Skeletal muscle cell (primary cell): Measurements from ENCODE around the gene ENTPD1.

Experiments used
- DNase-seq: peaks from one replicate; pipeline ENCODE4 v3.0.0-alpha.2; 2010; ENCODE audit warnings: low read depth
- H3K4me3 ChIP-seq: 2 replicates; pipeline ENCODE4 v1.5.1; 2011; ENCODE audit warnings: low read depth, mild to moderate bottlenecking, control low read depth, low read length, moderate library complexity

Gene ENTPD1

GRCh38 chr10:95818668-95819067 is 62.7 kb downstream of the ENTPD1 start:
- peak; percentile 56 for DNase-seq
- no peak overlapping the region for H3K4me3 ChIP-seq

- no peak overlapping the region for H3K4me3 ChIP-seq
- no peak for DNase-seq
Measured at GRCh38 chr10:95819620-95820329, 63.8 kb downstream of the ENTPD1 start.

GRCh38 chr10:95820363-95820762 is 64.4 kb downstream of the ENTPD1 start:
- H3K4me3 ChIP-seq = no peak overlapping the region
- DNase-seq = no peak

DNA sequence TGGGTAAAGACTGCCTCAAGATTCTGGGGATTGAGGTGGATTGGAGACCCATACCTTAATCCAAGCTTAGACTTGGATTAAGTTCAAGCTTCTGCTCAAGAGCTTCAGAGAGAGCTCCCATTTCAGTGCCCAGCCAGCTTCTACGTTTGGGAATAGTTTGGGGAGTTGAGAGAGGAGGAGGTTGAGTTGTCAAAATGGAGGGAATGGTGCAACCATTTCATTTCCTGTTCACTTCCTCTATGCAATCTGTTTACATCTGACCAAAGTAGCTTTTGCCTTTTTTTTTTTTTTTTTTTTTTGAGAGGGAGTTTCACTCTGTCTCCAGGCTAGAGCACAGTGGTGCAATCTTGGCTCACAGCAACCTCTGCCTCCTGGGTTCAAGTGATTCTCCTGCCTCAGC is 65.8 kb downstream of the ENTPD1 start:
- DNase-seq = no peak

DNA sequence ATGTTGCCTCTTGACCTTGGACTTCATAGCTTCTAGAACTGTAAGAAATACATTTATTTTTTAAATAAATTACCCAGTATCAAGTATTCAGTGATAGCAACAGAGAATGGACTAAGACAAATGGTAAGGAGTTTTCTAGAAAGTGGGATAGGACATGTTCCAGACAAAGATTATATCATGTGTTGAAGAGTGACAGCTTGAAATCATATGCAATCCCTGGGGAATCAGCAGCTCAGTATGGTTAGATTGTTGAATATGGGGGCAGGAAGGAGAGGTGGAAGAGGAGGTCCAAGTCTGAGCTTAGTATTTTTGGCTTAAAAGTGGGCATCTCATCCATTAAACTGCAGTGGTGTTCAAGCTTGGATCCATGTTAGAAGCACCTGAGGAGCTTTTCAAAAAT is 74.1 kb downstream of the ENTPD1 start:
- no peak overlapping the region for H3K4me3 ChIP-seq
- no peak for DNase-seq

More for the DNA sequence above, 65.8 kb downstream of the ENTPD1 start:
- no peak overlapping the region for H3K4me3 ChIP-seq

DNA sequence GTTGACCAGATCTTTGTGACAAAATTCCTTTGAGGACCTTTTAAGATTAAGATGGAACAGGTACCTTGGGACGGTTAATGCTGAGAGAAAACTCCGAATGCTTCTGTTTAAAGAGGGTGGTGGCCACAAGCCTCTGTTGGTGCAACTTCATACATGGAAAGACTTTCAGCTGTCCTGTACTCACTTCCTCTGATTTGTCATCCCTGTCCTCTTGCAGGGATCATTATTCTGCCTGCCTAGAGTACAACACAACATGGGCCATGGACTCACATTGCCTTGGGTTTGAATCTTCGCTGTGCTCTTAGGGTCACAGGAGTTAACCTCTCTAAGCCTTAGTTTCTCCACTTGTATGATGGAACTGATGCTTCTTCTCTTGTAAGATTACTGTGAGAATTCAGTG is 75.1 kb downstream of the ENTPD1 start:
- H3K4me3 ChIP-seq = no peak overlapping the region
- DNase-seq = no peak

GRCh38 chr10:95831515-95831914 is 75.6 kb downstream of the ENTPD1 start:
- no peak overlapping the region for H3K4me3 ChIP-seq

GRCh38 chr10:95832216-95833041 is 76.5 kb downstream of the ENTPD1 start:
- DNase-seq = no peak
- no peak overlapping the region for H3K4me3 ChIP-seq

More at GRCh38 chr10:95831515-95831914, 75.6 kb downstream of the ENTPD1 start:
- no peak for DNase-seq

DNA sequence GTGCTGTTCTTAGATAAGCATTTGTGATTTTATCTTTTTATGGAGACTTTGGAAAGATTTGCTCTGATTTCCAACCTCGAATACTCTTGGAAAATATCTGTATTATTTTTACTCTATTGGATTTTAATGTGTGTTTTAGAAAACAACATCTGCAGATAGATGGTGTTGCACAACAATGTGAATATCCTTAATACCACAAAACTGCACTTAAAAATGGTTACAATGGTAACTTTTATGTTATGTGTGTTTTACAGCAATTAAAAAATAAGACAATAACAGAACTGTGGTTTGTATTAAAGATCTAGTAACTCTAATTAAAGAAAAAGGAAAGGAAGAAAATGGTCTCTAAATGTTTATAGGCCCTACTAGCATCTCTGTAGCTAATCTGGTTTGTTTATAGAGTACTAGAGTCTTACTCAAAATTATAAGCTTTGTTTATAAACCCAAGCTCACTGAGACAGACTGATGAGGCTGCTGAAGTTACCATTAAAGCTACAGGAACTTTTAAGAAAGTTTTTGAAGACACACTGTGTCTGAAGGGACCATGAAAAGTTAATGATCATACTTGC is 77.2 kb downstream of the ENTPD1 start:
- H3K4me3 ChIP-seq = no peak overlapping the region
- no peak for DNase-seq

DNA sequence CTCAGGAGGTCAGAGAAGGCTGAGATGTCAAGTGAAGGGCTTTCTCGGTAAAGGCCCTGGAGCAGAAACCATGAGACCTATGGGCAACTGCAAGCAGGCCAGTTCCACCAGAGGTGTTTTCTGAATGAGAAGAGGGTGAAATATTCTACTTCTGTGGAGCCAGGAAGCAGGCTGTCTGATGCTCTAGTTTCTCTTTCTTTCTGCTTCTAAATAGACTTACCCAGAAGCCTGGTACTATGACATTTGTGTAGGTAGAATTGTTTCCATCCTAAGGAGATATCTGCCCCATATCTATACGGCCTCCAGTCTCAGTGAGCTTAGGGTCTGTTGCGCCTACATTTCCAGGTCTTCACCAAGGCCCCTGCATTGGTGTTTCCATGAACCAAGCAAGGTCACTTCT is 78.4 kb downstream of the ENTPD1 start:
- no peak overlapping the region for H3K4me3 ChIP-seq
- no peak for DNase-seq

DNA sequence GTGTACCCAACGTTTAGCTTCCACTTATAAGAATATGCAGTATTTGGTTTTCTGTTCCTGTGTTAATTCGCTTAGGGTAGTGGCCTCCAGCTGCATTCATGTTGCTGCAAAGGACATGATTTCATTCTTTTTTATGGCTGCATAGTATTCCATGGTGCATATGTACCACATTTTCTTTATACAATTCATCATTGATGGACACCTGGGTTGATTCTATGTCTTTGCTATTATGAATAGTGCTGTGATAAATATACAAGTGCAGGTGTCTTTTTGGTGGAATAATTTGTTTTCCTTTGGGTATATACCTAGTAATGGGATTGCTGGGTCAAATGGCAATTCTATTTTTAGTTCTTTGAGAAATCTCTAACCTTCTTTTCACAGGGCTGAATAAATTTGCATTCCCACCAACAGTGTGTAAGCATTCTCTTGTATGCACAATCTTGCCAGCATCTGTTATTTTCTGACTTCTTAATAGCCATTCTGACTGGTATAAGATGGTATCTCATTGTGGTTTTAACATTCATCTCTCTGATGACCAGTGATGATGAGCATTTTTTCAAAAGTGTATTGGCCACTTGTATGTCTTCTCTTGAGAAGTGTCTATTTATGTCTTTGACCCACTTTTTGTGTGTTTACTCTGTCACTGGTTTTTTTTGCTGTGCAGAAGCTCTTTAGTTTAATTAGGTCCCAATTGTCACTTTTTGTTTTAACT is 79.3 kb downstream of the ENTPD1 start:
- DNase-seq = no peak
- H3K4me3 ChIP-seq = no peak overlapping the region

DNA sequence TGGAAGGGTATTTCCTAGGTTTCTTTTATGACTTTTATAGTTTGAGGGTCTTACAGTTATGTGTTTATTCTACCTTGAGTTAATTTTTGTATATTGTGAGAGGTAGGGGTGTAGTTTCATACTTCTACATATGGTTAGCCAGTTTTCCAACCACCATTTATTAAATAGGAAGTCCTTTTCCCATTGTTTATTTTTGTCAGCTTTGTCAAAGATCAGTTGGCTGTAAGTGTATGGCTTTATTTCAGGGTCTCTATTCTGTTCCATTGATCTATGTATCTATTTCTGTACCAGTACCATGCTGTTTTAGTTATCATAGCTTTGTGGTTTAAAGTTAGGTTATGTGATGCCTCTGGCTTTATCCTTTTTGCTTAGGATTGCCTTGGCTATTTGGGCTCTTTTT is 79.9 kb downstream of the ENTPD1 start:
- DNase-seq = no peak

GRCh38 chr10:95836610-95837355 is 80.8 kb downstream of the ENTPD1 start:
- DNase-seq = no peak
- no peak overlapping the region for H3K4me3 ChIP-seq

More for the DNA sequence above, 79.9 kb downstream of the ENTPD1 start:
- H3K4me3 ChIP-seq = no peak overlapping the region

DNA sequence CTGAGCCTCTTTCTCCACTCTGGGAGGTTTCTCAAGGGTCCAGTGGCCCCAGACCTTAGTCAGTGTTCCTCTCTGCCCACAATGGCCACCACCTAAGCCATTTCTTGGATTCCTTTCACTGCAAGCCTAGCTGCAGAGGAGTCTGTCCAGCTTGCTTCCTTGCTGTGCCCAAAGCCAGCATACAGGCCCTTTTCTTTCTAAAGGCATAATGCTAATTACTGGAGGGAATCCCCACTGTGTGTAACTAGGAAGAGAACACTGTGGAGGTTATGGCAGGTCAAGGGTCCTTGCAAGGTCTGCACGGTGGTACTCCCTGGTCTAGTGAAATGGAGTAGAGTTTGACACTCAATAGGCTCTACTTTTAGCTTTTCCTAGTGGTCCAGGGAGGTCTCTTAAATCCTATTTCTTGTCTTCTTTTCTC is 81.4 kb downstream of the ENTPD1 start:
- no peak for DNase-seq
- H3K4me3 ChIP-seq = no peak overlapping the region

DNA sequence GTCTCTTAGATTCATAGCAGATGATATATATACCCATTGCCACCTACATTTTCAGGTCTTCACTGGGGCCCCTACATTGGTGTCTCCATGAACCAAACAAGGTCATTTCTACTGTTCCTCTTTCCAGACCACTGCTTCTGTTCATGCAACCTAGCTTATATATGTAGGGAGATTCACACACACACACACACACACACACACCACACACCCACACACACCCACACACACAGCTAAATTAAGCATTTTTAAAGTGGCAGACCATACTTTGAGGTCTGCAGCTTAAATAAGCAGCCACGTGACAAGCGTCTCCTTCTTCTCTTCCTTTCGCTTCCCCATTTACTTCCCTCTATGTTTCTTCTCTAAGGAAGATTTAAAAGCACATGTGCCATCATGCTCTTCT is 81.8 kb downstream of the ENTPD1 start:
- no peak overlapping the region for H3K4me3 ChIP-seq
- DNase-seq = no peak

DNA sequence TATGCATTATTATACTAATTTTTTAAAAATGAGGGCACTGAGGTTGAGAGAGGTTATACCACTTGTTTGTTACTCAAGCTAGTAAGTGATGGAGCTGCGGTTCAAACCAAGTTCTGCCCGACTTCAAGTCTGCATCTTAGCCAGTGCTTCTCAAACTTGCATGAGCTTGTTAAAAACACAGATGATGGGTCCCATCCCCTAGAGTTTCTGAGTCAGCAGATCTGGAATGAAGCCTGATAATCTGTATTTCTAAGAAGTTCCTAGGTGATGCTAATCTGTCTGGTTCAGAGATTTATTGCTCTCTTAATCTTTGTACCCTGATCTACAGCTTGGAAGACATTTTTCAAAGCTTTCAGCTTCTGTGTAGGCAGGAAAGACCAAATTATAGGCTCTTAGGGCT is 84.2 kb downstream of the ENTPD1 start:
- DNase-seq = no peak
- no peak overlapping the region for H3K4me3 ChIP-seq

GRCh38 chr10:95840681-95841080 is 84.7 kb downstream of the ENTPD1 start:
- DNase-seq = no peak
- H3K4me3 ChIP-seq = no peak overlapping the region

GRCh38 chr10:95841661-95842498 is 85.9 kb downstream of the ENTPD1 start:
- H3K4me3 ChIP-seq = no peak overlapping the region
- DNase-seq = peak; percentile 19
